LNCaP clone FGC (cell line): ENCODE measurements around the gene OR2H2.

Experiments used
- DNase-seq: peaks from one replicate; pipeline ENCODE4 v3.0.0-alpha.2; 2011; ENCODE audit warnings: low read depth
- H3K4me3 ChIP-seq: 2 replicates; pipeline ENCODE4 v1.5.1; 2011; ENCODE audit warnings: mild to moderate bottlenecking, low read depth, low read length, control low read depth
- TF ChIP-seq, protein P1 (sequence below): IDR thresholded peaks from 2 replicates; pipeline ENCODE4 v1.5.1; 2012; ENCODE audit warnings: mild to moderate bottlenecking; ENCODE audit not compliant: control insufficient read depth, insufficient read depth; ENCODE audit errors: extremely low read depth

OR2H2 gene

DNA sequence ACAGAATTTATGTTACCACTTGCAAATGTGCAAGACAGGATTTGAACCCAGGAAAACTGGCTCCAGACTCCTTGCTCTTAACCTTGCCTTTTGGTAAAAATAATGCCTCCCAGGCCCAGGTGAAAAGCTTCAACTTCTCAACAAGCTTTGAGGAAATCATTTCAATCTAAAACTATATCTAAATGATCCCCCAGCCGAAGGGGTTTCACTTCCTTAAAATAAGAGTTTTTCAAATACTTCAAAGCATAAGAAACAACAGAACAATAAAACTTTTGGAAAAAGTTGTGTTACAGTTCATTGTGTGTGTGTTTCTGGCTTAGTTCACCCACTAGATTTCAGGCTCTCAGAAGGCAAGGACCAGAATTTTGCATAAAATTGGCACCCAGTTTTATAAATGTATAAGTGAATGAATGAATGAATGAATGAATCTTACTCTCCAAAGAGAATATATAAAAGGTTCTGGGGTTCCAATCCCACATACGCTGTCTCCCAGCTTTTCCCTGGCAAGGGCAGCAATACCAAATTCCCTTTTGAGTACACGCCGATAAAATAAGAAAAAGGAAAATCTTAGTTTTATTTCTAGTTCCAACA lies 5.4 kb downstream of the OR2H2 start:
- no peak for DNase-seq
- TF ChIP-seq, protein P1, sequence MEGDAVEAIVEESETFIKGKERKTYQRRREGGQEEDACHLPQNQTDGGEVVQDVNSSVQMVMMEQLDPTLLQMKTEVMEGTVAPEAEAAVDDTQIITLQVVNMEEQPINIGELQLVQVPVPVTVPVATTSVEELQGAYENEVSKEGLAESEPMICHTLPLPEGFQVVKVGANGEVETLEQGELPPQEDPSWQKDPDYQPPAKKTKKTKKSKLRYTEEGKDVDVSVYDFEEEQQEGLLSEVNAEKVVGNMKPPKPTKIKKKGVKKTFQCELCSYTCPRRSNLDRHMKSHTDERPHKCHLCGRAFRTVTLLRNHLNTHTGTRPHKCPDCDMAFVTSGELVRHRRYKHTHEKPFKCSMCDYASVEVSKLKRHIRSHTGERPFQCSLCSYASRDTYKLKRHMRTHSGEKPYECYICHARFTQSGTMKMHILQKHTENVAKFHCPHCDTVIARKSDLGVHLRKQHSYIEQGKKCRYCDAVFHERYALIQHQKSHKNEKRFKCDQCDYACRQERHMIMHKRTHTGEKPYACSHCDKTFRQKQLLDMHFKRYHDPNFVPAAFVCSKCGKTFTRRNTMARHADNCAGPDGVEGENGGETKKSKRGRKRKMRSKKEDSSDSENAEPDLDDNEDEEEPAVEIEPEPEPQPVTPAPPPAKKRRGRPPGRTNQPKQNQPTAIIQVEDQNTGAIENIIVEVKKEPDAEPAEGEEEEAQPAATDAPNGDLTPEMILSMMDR = no peak
- no peak overlapping the region for H3K4me3 ChIP-seq

DNA sequence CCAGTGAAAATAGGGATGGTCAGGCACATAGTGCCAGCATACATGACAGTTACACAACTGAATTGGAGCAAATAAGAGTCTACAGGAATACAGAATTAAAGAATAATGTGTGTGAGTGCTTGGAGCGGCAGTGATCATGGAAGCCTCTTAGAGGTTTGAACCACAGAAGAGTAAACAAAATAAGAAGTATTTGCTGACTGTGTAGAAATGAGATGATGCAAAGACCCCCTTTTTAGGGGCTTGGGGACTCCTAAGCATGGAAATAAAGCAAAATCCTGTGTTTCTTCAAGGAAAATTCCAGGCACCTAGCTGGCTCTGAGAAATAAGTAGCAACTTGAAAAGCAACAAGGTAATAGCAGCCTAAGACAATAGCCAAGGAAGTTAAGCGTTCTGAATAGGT lies 6.8 kb downstream of the OR2H2 start:
- no peak overlapping the region for H3K4me3 ChIP-seq
- no peak for DNase-seq
- TF ChIP-seq, protein P1 = no peak

DNA sequence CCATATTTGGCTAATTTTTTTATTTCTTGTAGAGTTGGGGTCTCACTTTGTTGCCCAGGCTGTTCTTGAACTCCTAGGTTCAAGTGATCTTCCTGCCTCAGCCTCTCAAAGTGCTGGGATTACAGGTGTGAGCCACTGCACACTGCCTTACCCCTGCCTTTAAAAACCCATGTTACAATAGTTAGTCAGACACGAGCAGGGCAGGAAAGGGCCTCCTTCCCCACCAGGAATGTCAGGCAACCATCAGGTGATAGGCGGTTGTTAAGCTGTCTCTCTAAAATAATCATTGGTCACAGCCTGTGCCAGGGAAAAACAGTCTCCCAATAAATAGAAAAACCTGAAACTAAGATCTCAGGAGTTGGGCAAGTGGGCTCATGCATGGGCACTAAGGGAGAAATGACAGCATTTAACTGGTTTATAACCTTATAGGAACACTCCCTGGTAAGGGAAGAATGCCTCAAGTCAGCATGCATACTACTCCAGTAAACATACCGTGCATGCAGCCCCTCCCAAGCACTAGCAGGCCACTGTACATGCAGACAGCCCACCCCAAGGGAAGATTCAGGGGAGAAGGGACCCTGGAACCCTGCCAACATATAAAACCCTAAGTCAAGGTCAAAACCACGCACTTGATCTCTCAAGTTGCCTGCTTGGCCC lies 8.4 kb downstream of the OR2H2 start:
- TF ChIP-seq, protein P1 = no peak
- no peak overlapping the region for H3K4me3 ChIP-seq
- DNase-seq = no peak

DNA sequence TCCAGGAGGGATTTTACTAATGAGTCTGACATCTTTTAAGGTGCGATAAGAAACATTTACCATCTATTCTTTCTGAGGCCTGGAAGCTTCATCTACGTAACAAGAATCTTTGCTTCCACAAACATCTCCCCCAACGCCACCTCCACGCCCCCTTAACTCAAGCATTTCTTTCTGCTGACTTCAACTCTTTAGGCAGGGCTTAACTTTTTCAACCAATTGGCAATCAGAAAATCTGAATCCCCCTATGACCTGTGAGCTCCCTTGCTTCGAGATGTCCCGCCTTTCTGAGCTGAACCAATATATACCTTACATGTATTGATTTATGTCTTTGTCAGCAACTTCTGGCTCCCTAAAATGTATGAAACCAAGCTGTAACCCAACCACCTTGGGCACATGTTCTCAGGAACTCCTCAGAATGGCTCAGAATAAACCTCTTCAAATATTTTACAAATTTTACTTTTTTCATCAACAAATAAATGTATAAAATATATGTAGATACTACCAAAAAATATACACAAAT lies 11.5 kb downstream of the OR2H2 start:
- DNase-seq = no peak
- TF ChIP-seq, protein P1 = no peak
- no peak overlapping the region for H3K4me3 ChIP-seq

DNA sequence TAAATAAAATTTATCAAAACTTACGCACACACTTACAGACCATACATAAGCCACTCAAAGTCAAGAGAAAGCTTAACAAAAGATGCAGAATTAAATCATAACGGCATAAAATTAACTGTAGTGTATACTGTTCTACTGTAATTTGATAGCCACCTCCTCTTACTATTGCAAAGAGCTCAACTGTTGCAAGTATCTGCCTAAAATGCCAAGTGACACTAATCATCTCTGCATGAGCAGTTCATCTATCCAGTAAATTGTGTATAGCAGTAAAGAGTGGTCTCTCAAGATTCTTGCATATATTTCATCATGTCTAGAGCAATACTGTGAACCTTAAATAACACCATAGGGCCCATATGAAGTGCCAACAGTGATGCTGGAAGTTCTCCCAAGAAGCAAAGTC lies 12.3 kb downstream of the OR2H2 start:
- TF ChIP-seq, protein P1 = no peak
- H3K4me3 ChIP-seq = no peak overlapping the region
- no peak for DNase-seq

DNA sequence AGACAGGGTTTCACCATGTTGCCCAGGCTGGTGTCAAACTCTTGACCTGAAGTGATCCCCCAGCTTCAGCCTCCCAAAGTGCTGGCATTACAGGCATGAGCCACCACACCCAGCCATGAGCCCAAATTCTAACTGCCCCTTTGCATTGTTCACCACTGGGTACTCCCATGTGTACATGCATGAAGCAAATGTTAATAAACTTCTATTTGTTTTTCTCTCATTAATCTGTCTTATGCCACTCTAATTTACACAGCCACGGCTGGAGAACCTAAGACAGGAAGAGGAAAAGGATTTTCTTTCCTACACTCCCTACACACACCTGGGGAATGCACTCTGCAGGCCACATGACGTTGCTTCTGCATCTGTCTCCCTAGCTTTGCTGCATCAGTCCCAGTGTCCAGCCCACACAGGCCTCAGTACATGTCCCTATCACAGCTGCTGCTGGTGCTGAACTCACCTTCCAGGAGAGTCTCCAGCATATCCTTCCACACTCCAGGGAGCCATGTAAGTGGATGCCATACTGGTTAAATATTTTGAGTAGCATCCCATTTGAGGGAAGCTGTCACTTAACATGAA lies 13.3 kb downstream of the OR2H2 start:
- no peak for DNase-seq
- TF ChIP-seq, protein P1 = no peak
- H3K4me3 ChIP-seq = no peak overlapping the region
